ENCODE data around the gene KLHDC4.

The KLHDC4 gene

DNA sequence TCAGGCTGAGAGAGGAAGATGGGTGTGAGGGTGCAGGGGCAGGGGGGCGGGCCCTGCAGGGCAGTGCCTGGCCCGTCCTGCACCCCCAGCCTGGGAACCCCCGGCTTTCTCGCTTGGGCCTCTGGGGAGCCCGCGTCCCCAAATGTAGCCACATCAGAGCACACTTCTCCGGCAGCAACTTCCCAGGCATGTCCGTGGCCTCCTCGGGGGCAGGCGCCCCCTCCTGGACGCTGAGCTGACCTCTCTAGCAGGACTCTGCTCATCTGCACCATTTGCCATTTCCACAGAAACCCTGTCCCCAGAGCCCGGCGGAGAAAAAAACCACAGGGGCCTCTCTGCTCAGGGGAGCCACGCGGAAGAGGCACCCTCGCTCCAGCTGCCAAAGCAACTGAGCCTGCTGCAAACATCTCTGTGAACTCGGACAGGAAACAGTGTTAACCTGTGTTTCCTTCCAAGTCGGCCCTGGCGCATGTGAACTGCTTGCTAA is 63.4 kb downstream of the KLHDC4 start:
- H3K4me3 ChIP-seq (IDR thresholded peaks at IDR 0.05; ENCODE audit: insufficient read depth, low read depth, low read length), result no peak overlapping the region
- no peak overlapping the region for H3K9ac ChIP-seq
- no peak overlapping the region for H3K4me2 ChIP-seq

GRCh38 chr16:87701505-87701921 is 64.3 kb downstream of the KLHDC4 start:
- Histone ChIP-seq H3K4me2 (no peak overlapping the region), H3K27me3 (ENCODE audit: insufficient read depth, low read depth) (no peaks in the 10 kb centered on the region), H3K79me2 (ENCODE audit: insufficient read depth, low read depth) (no peaks in the 10 kb centered on the region), H3K9ac (no peak overlapping the region), H2AFZ (ENCODE audit: low read depth) (no peak overlapping the region), H4K20me1 (ENCODE audit: insufficient read depth) (no peaks in the 10 kb centered on the region), H3K36me3 (ENCODE audit: insufficient read depth) (no peaks in the 10 kb centered on the region; the same call in 1 of the 2 replicates), H3K27ac (no peak overlapping the region), H3K4me1 (ENCODE audit: low read depth, poor library complexity, severe bottlenecking) (no peaks in the 10 kb centered on the region), H3K4me3 (IDR thresholded peaks at IDR 0.05; ENCODE audit: insufficient read depth, low read depth, low read length) (no peak overlapping the region)
- no peak for TF ChIP-seq CTCF (conservative IDR thresholded peaks at IDR 0.05; ENCODE audit: low read depth, low read length)

More for the DNA sequence above, 63.4 kb downstream of the KLHDC4 start:
- H3K27ac ChIP-seq, result no peak overlapping the region
- H4K20me1 ChIP-seq (ENCODE audit: insufficient read depth), result no peaks in the 10 kb centered on the region
- H3K79me2 ChIP-seq (ENCODE audit: insufficient read depth, low read depth), result no peaks in the 10 kb centered on the region
- no peaks in the 10 kb centered on the region for H3K27me3 ChIP-seq (ENCODE audit: insufficient read depth, low read depth)
- 0 out of 2 replicates have a peak, but pooled peaks have one; percentile 13 for TF ChIP-seq CTCF (conservative IDR thresholded peaks at IDR 0.05; ENCODE audit: low read depth, low read length)
- no peak overlapping the region for H2AFZ ChIP-seq (ENCODE audit: low read depth)
- no peaks in the 10 kb centered on the region for H3K4me1 ChIP-seq (ENCODE audit: low read depth, poor library complexity, severe bottlenecking)
- no peaks in the 10 kb centered on the region; the same call in 1 of the 2 replicates for H3K36me3 ChIP-seq (ENCODE audit: insufficient read depth)

- no peaks in the 10 kb centered on the region for H4K20me1 ChIP-seq (ENCODE audit: insufficient read depth)
Measured at GRCh38 chr16:87701078-87701460, 64.7 kb downstream of the KLHDC4 start.

DNA sequence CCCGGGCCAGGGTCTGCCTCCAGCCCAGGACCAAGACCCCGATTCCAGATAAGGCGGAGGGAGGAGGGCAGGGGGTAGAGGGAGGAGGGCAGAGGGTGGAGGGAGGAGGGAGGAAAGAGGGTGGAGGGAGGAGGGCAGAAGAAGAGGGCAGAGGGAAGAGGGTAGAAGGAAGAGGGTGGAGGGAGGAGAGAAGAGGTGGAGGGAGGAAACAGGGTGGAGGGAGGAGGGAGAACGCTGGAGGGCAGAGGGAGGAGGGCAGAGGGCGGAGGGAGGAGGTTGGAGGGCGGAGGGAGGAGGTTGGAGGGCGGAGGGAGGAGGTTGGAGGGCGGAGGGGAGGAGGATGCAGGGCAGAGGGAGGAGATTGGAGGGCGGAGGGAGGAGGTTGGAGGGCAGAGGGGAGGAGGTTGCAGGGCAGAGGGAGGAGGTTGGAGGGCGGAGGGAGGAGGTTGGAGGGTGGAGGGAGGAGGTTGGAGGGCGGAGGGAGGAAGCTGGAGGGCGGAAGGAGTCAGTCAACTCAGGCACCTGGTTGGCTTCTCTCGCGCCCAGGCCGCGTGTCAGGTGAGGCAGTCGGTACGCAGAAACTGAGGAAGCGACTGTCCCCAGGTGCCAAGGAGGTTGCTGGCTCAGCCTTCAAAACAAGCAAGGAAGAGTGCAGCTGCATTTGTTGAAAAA is 65.2 kb downstream of the KLHDC4 start:
- Histone ChIP-seq H3K4me1 (ENCODE audit: low read depth, poor library complexity, severe bottlenecking) (no peaks in the 10 kb centered on the region), H3K4me2 (no peak overlapping the region), H3K4me3 (IDR thresholded peaks at IDR 0.05; ENCODE audit: insufficient read depth, low read depth, low read length) (no peak overlapping the region), H2AFZ (ENCODE audit: low read depth) (no peak overlapping the region), H3K9ac (no peak overlapping the region), H3K27me3 (ENCODE audit: insufficient read depth, low read depth) (no peaks in the 10 kb centered on the region), H4K20me1 (ENCODE audit: insufficient read depth) (no peaks in the 10 kb centered on the region), H3K27ac (no peak overlapping the region), H3K36me3 (ENCODE audit: insufficient read depth) (no peaks in the 10 kb centered on the region; the same call in 1 of the 2 replicates), H3K79me2 (ENCODE audit: insufficient read depth, low read depth) (no peaks in the 10 kb centered on the region)
- TF ChIP-seq CTCF (conservative IDR thresholded peaks at IDR 0.05; ENCODE audit: low read depth, low read length), result no peak

More at GRCh38 chr16:87701078-87701460, 64.7 kb downstream of the KLHDC4 start:
- Histone ChIP-seq H3K4me2 (no peak overlapping the region), H3K27me3 (ENCODE audit: insufficient read depth, low read depth) (no peaks in the 10 kb centered on the region), H3K36me3 (ENCODE audit: insufficient read depth) (no peaks in the 10 kb centered on the region; the same call in 1 of the 2 replicates), H3K27ac (no peak overlapping the region), H2AFZ (ENCODE audit: low read depth) (no peak overlapping the region), H3K79me2 (ENCODE audit: insufficient read depth, low read depth) (no peaks in the 10 kb centered on the region), H3K9ac (no peak overlapping the region), H3K4me1 (ENCODE audit: low read depth, poor library complexity, severe bottlenecking) (no peaks in the 10 kb centered on the region), H3K4me3 (IDR thresholded peaks at IDR 0.05; ENCODE audit: insufficient read depth, low read depth, low read length) (no peak overlapping the region)
- no peak for TF ChIP-seq CTCF (conservative IDR thresholded peaks at IDR 0.05; ENCODE audit: low read depth, low read length)

Measured in KMS-11 (cell line).